Activated CD4-positive, alpha-beta T cell treated with anti-CD3 and anti-CD28 coated beads, Interleukin-2, Interleukin-4, amounts not matched to agents 100 ng/mL and 50 ng/mL, durations not matched to agents 16 hours and 8 hours (primary cell): ENCODE data around the gene LEMD3.

Experiments
- DNase-seq: peaks from one replicate; pipeline ENCODE4 v3.0.0-alpha.2; 2020; ENCODE audit warnings: low spot score

LEMD3 gene

GRCh38 chr12:65169320-65170208 lies at the start of gene LEMD3:
Gene LEMD3, plus strand, starts transcription at chr12:65169583. Its CDS starts 14 bp downstream, at chr12:65169597.
- DNase-seq: peak; percentile 93

GRCh38 chr12:65121049-65121955 lies 48.1 kb upstream of the LEMD3 start, which contains the start of gene WIF1:
Gene WIF1, minus strand, starts transcription at chr12:65121305. Its CDS starts 114 bp downstream, at chr12:65121191.
- no peak for DNase-seq

- no peak for DNase-seq
Measured at GRCh38 chr12:65121956-65122469, 47.4 kb upstream of the LEMD3 start.

GRCh38 chr12:65122703-65123102 lies 46.7 kb upstream of the LEMD3 start:
- no peak for DNase-seq

GRCh38 chr12:65123435-65124063 lies 45.8 kb upstream of the LEMD3 start:
- DNase-seq: peak; percentile 35

GRCh38 chr12:65125247-65125646 lies 44.1 kb upstream of the LEMD3 start:
- DNase-seq: no peak

- no peak for DNase-seq
Measured at GRCh38 chr12:65125975-65126374, 43.4 kb upstream of the LEMD3 start.

GRCh38 chr12:65126482-65126881 lies 42.9 kb upstream of the LEMD3 start:
- no peak for DNase-seq

- no peak for DNase-seq
Measured at GRCh38 chr12:65133879-65134278, 35.5 kb upstream of the LEMD3 start.

GRCh38 chr12:65139389-65139788 lies 30.0 kb upstream of the LEMD3 start:
- no peak for DNase-seq

GRCh38 chr12:65140738-65141137 lies 28.6 kb upstream of the LEMD3 start:
- DNase-seq: no peak

- DNase-seq: no peak
Measured at GRCh38 chr12:65147312-65147905, 22.0 kb upstream of the LEMD3 start.

- no peak for DNase-seq
Measured at GRCh38 chr12:65152012-65152411, 17.4 kb upstream of the LEMD3 start.

- DNase-seq: no peak
Measured at GRCh38 chr12:65152596-65152995, 16.8 kb upstream of the LEMD3 start.

- DNase-seq: no peak
Measured at GRCh38 chr12:65155784-65156183, 13.6 kb upstream of the LEMD3 start.

- DNase-seq: peak; percentile 40
Measured at GRCh38 chr12:65156366-65156841, 13.0 kb upstream of the LEMD3 start.

GRCh38 chr12:65157091-65157490 lies 12.3 kb upstream of the LEMD3 start:
- no peak for DNase-seq

GRCh38 chr12:65162609-65163008 lies 6.8 kb upstream of the LEMD3 start:
- peak; percentile 7 for DNase-seq

GRCh38 chr12:65164244-65164643 lies 5.1 kb upstream of the LEMD3 start:
- no peak for DNase-seq

GRCh38 chr12:65164774-65165173 lies 4.6 kb upstream of the LEMD3 start:
- DNase-seq: no peak

GRCh38 chr12:65168681-65169319 lies 583 bp upstream of the LEMD3 start:
- no peak for DNase-seq
